GM23338 (cell line): ENCODE data around the gene ECM2. TPM values are rescaled to one million over a fixed set of nuclear protein-coding genes. Genes with fewer than 3 reads are reported as not detected.

Experiments
- ATAC-seq: fragments of 200-7000 bp; cut with Tn5 transposase; 3 replicates; pipeline ENCODE4 v1.9.1; 2020
- DNase-seq: peaks from one replicate; pipeline ENCODE4 v3.0.0-alpha.2; 2015; ENCODE audit warnings: low spot score
- H2AFZ ChIP-seq: fragments of 200-600 bp; sonication (generic); 2 replicates; pipeline ENCODE4 v1.8.0; 2016; ENCODE audit warnings: antibody characterized with exemption, mild to moderate bottlenecking, moderate library complexity
- H3F3A ChIP-seq: fragments of 200-600 bp; sonication (generic); replicated peaks from 2 replicates; pipeline ENCODE4 v1.8.0; 2017; ENCODE audit warnings: antibody characterized with exemption, mixed run types, low read depth
- H3K27ac ChIP-seq: fragments of 200-600 bp; sonication (generic); 2 replicates; pipeline ENCODE4 v1.6.1; 2016; ENCODE audit warnings: low read depth
- H3K27me3 ChIP-seq: fragments of 200-600 bp; sonication (generic); 2 replicates; pipeline ENCODE4 v1.8.0; 2016; ENCODE audit warnings: mild to moderate bottlenecking, mixed run types, moderate library complexity; ENCODE audit not compliant: insufficient read depth
- H3K36me3 ChIP-seq: fragments of 200-600 bp; sonication (generic); 2 replicates; pipeline ENCODE4 v1.8.0; 2016; ENCODE audit warnings: mild to moderate bottlenecking; ENCODE audit not compliant: insufficient read depth
- H3K4me1 ChIP-seq: fragments of 200-600 bp; sonication (generic); 2 replicates; pipeline ENCODE4 v1.8.0; 2016; ENCODE audit warnings: mild to moderate bottlenecking, moderate library complexity; ENCODE audit not compliant: insufficient read depth
- H3K4me2 ChIP-seq: fragments of 200-600 bp; sonication (generic); 2 replicates; pipeline ENCODE4 v1.7.1; 2017; ENCODE audit warnings: mixed run types
- H3K4me3 ChIP-seq: fragments of 200-600 bp; sonication (generic); 2 replicates; pipeline ENCODE4 v1.6.1; 2016; ENCODE audit warnings: mixed run types
- H3K79me2 ChIP-seq: fragments of 200-600 bp; sonication (generic); replicated peaks from 2 replicates; pipeline ENCODE4 v1.8.0; 2017; ENCODE audit warnings: mild to moderate bottlenecking; ENCODE audit not compliant: insufficient read depth
- H3K9me2 ChIP-seq: fragments of 200-600 bp; sonication (generic); 2 replicates; pipeline ENCODE4 v1.8.0; 2017; ENCODE audit not compliant: insufficient read depth
- H4K20me1 ChIP-seq: fragments of 200-600 bp; sonication (generic); replicated peaks from 2 replicates; pipeline ENCODE4 v1.8.0; 2017; ENCODE audit warnings: mild to moderate bottlenecking; ENCODE audit not compliant: insufficient read depth
- H3K27ac Mint-ChIP-seq: 2 replicates; pipeline ENCODE4 v1.8.0; 2020; ENCODE audit warnings: inconsistent platforms, mild to moderate bottlenecking, moderate library complexity, mixed read lengths
- H3K27me3 Mint-ChIP-seq: 3 replicates; pipeline ENCODE4 v1.8.0; 2022; ENCODE audit warnings: low read depth, mild to moderate bottlenecking, moderate library complexity, mixed read lengths, inconsistent platforms; ENCODE audit not compliant: insufficient read depth, poor library complexity
- H3K36me3 Mint-ChIP-seq: 3 replicates; pipeline ENCODE4 v1.8.0; 2021; ENCODE audit warnings: low read depth, mild to moderate bottlenecking, inconsistent platforms, moderate library complexity, mixed read lengths
- H3K4me1 Mint-ChIP-seq: 3 replicates; pipeline ENCODE4 v1.8.0; 2020; ENCODE audit warnings: mild to moderate bottlenecking, inconsistent platforms, mixed read lengths
- H3K4me3 Mint-ChIP-seq: 3 replicates; pipeline ENCODE4 v1.8.0; 2021; ENCODE audit warnings: moderate library complexity, mild to moderate bottlenecking, inconsistent platforms, mixed read lengths
- H3K9me3 Mint-ChIP-seq: 3 replicates; pipeline ENCODE4 v1.8.0; 2020; ENCODE audit warnings: moderate library complexity, mild to moderate bottlenecking, inconsistent platforms, mixed read lengths
- CREB1 ChIP-seq: fragments of 250-450 bp; sonication (Bioruptor Pico); IDR thresholded peaks from 2 replicates; pipeline ENCODE4 v1.5.0; 2020; ENCODE audit warnings: low read depth, mild to moderate bottlenecking, moderate library complexity
- CTCF ChIP-seq, 2 experiments: fragments of 200-600 bp in 1 of 2; sonication (generic) in 1 of 2; conservative IDR thresholded peaks; 2 replicates each; pipeline versions ENCODE4 v1.5.1 to v1.6.1; 2016 to 2017; ENCODE audit warnings: antibody characterized with exemption in 2 of 2, low read depth in 2 of 2, mild to moderate bottlenecking in 2 of 2, moderate library complexity in 1 of 2
- EZH2 ChIP-seq: fragments of 200-600 bp; sonication (generic); IDR thresholded peaks from one replicate; pipeline ENCODE4 v1.8.0; 2017; ENCODE audit warnings: antibody characterized with exemption, mild to moderate bottlenecking, low read depth; ENCODE audit not compliant: unreplicated experiment
- JUNB ChIP-seq: IDR thresholded peaks from one replicate; pipeline ENCODE4 v1.6.1; 2016; ENCODE audit warnings: antibody characterized with exemption; ENCODE audit not compliant: unreplicated experiment
- NANOG ChIP-seq: IDR thresholded peaks from 2 replicates; pipeline ENCODE4 v1.6.1; 2016; ENCODE audit warnings: antibody characterized with exemption, borderline replicate concordance
- POLR2AphosphoS5 ChIP-seq: IDR thresholded peaks from 2 replicates; pipeline ENCODE4 v1.6.1; 2016; ENCODE audit warnings: antibody characterized with exemption, low read depth
- STAT1 ChIP-seq: IDR thresholded peaks from one replicate; pipeline ENCODE4 v1.6.1; 2016; ENCODE audit warnings: antibody characterized with exemption; ENCODE audit not compliant: unreplicated experiment
- ZNF331 ChIP-seq: fragments of 250-450 bp; sonication (Bioruptor Pico); IDR thresholded peaks from 2 replicates; pipeline ENCODE4 v1.5.0; 2020; ENCODE audit warnings: low read depth, mild to moderate bottlenecking, moderate library complexity
- polyA plus RNA-seq: library from polyadenylated mRNA; unstranded; fragments of >200 nt; fragmentation: Nextera tagmentation; extraction: Ambion mirVana; gene quantifications from 2 replicates; pipeline ENCODE4 v1.2.1, GENCODE V29; 2016
- total RNA-seq: library from RNA; depleted of rRNA; stranded (reverse); fragments of >200 nt; shearing (Covaris generic); gene quantifications from 2 replicates; pipeline ENCODE4 v1.2.3, GENCODE V29; 2014
- TF ChIP-seq, protein P1 (sequence below): IDR thresholded peaks from 2 replicates; pipeline ENCODE4 v1.6.1; 2016; ENCODE audit warnings: antibody characterized with exemption

Gene ECM2
- total and polyA plus RNA-seq, 2 experiments from 2014 or later: 0.79 TPM; not detected in 1

GRCh38 chr9:92534204-92534603, 1.6 kb downstream of the ECM2 start:
- H3K27ac ChIP-seq: no peak overlapping the region
- no peaks in the 10 kb centered on the region for H4K20me1 ChIP-seq
- H3F3A ChIP-seq: no peaks in the 10 kb centered on the region
- no peaks in the 10 kb centered on the region for H3K9me3 Mint-ChIP-seq
- H3K36me3 ChIP-seq: no peaks in the 10 kb centered on the region
- H3K4me2 ChIP-seq: no peak overlapping the region
- peaks cover 16% of the 10 kb centered on the region; the same call in 2 of the 3 replicates for H3K4me1 Mint-ChIP-seq
- no peak overlapping the region for H3K4me3 Mint-ChIP-seq
- no peak overlapping the region for H3K27ac Mint-ChIP-seq
- H3K4me1 ChIP-seq: no peaks in the 10 kb centered on the region
- no peaks in the 10 kb centered on the region for H3K36me3 Mint-ChIP-seq
- no peak overlapping the region for H3K4me3 ChIP-seq
- no peaks in the 10 kb centered on the region for H3K27me3 ChIP-seq
- TF ChIP-seq, protein P1, sequence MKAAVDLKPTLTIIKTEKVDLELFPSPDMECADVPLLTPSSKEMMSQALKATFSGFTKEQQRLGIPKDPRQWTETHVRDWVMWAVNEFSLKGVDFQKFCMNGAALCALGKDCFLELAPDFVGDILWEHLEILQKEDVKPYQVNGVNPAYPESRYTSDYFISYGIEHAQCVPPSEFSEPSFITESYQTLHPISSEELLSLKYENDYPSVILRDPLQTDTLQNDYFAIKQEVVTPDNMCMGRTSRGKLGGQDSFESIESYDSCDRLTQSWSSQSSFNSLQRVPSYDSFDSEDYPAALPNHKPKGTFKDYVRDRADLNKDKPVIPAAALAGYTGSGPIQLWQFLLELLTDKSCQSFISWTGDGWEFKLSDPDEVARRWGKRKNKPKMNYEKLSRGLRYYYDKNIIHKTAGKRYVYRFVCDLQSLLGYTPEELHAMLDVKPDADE: no peak
- TF ChIP-seq ZNF331 (CRISPR knock-in tag): no peak
- no peak for TF ChIP-seq CTCF (conservative IDR thresholded peaks at IDR 0.05; ENCODE audit: low read depth in 2 of 2)
- no peak for TF ChIP-seq CREB1 (CRISPR knock-in tag)
- no peak for TF ChIP-seq JUNB
- no peaks in the 10 kb centered on the region for H3K79me2 ChIP-seq
- no peak for DNase-seq
- no peak overlapping the region for H2AFZ ChIP-seq
- ATAC-seq: no peak
- no peaks in the 10 kb centered on the region for H3K9me2 ChIP-seq
- H3K27me3 Mint-ChIP-seq: no peaks in the 10 kb centered on the region

- Histone ChIP-seq H3K36me3 (no peaks in the 10 kb centered on the region), H2AFZ (no peak overlapping the region), H3K4me1 (no peaks in the 10 kb centered on the region), H3K9me2 (no peaks in the 10 kb centered on the region), H3F3A (no peaks in the 10 kb centered on the region), H3K27me3 (no peaks in the 10 kb centered on the region), H3K27ac (no peak overlapping the region), H3K4me2 (no peak overlapping the region), H4K20me1 (no peaks in the 10 kb centered on the region), H3K4me3 (no peak overlapping the region), H3K79me2 (no peaks in the 10 kb centered on the region)
- Mint-ChIP-seq H3K27me3 (no peaks in the 10 kb centered on the region), H3K27ac (no peak overlapping the region), H3K4me1 (peaks cover 11% of the 10 kb centered on the region; the same call in 2 of the 3 replicates), H3K4me3 (no peak overlapping the region), H3K36me3 (no peaks in the 10 kb centered on the region), H3K9me3 (no peaks in the 10 kb centered on the region)
- no peak for TF ChIP-seq ZNF331 (CRISPR knock-in tag)
- TF ChIP-seq STAT1: no peak
- TF ChIP-seq JUNB: no peak
- no peak for TF ChIP-seq EZH2
- TF ChIP-seq, protein P1: no peak
- TF ChIP-seq CREB1 (CRISPR knock-in tag): no peak
- no peak for TF ChIP-seq POLR2AphosphoS5
- no peak for TF ChIP-seq NANOG
- ATAC-seq (no peak), DNase-seq (no peak)
These were observed 4.9 kb downstream of the ECM2 start for GRCh38 chr9:92530893-92531292.
